Esophagus squamous epithelium (tissue), 4 donors: ENCODE data around the gene CEMIP.

Experiments used
- CTCF ChIP-seq, 6 experiments: fragments of 450-650 bp in 4 of 6; fragments of 200-600 bp in 2 of 6; sonication (generic) in 2 of 6; IDR thresholded peaks; one replicate each; pipeline ENCODE4 v1.5.1; 2016 to 2019; ENCODE audit warnings: antibody characterized with exemption in 6 of 6, mild to moderate bottlenecking in 4 of 6, moderate library complexity in 4 of 6
- POLR2A ChIP-seq, 4 donors: fragments of 450-650 bp; IDR thresholded peaks; one replicate each; pipeline ENCODE4 v1.6.1; 2017; ENCODE audit warnings: antibody characterized with exemption in 4 of 4, mild to moderate bottlenecking in 4 of 4, moderate library complexity in 3 of 4

DNA sequence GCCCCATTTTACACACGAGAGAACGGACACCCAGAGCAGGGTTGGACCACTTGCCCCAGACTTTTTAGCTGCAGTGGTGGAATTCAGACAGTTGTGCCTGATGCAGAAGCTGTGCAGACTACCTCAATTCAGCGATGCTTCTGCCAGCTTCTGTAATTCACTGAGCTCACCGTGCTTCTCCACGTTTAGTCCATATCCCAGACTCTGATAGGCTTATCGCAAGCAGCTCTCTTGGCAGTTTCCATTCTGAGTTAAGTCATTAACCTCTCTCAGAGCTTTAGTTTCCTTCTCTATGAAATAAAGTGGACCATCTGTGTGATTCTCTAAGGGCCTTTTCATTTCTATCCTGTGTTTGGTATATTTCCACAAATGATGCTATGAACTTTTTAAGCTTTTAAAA is 47.0 kb upstream of the CEMIP start:
- no peak for TF ChIP-seq CTCF (IDR thresholded peaks at IDR 0.05)
- no peak for TF ChIP-seq POLR2A (IDR thresholded peaks at IDR 0.05)
